ENCODE measurements around the gene CFAP58.

CFAP58 gene

GRCh38 chr10:104376784-104377300 lies 23.2 kb downstream of the CFAP58 start:
- no peak for DNase-seq (ENCODE audit: low read depth)

GRCh38 chr10:104380336-104380735 lies 26.7 kb downstream of the CFAP58 start:
- no peak for DNase-seq (ENCODE audit: low read depth)

- no peak for DNase-seq (ENCODE audit: low read depth)
Measured at GRCh38 chr10:104387130-104387888, 33.7 kb downstream of the CFAP58 start.

GRCh38 chr10:104388830-104389229 lies 35.2 kb downstream of the CFAP58 start:
- no peak for DNase-seq (ENCODE audit: low read depth)

- DNase-seq (ENCODE audit: low read depth): no peak
Measured at GRCh38 chr10:104391150-104391968, 37.7 kb downstream of the CFAP58 start.

GRCh38 chr10:104391969-104392296 lies 38.3 kb downstream of the CFAP58 start:
- no peak for DNase-seq (ENCODE audit: low read depth)

- DNase-seq (ENCODE audit: low read depth): no peak
Measured at GRCh38 chr10:104393387-104393786, 39.8 kb downstream of the CFAP58 start.

- no peak for DNase-seq (ENCODE audit: low read depth)
Measured at GRCh38 chr10:104396581-104396980, 42.9 kb downstream of the CFAP58 start.

- DNase-seq (ENCODE audit: low read depth): no peak
Measured at GRCh38 chr10:104403636-104404035, 50.0 kb downstream of the CFAP58 start.

GRCh38 chr10:104406715-104407650 lies 53.4 kb downstream of the CFAP58 start:
- no peak for DNase-seq (ENCODE audit: low read depth)

GRCh38 chr10:104413528-104413927 lies 59.9 kb downstream of the CFAP58 start:
- DNase-seq (ENCODE audit: low read depth): no peak

- DNase-seq (ENCODE audit: low read depth): no peak
Measured at GRCh38 chr10:104415526-104416165, 62.0 kb downstream of the CFAP58 start.

- DNase-seq (ENCODE audit: low read depth): no peak
Measured at GRCh38 chr10:104416851-104417250, 63.2 kb downstream of the CFAP58 start.

GRCh38 chr10:104417637-104418292 lies 64.1 kb downstream of the CFAP58 start:
- DNase-seq (ENCODE audit: low read depth): no peak

GRCh38 chr10:104424719-104425118 lies 71.1 kb downstream of the CFAP58 start:
- DNase-seq (ENCODE audit: low read depth): no peak

- DNase-seq (ENCODE audit: low read depth): no peak
Measured at GRCh38 chr10:104427989-104428388, 74.4 kb downstream of the CFAP58 start.

GRCh38 chr10:104429846-104430245 lies 76.2 kb downstream of the CFAP58 start:
- DNase-seq (ENCODE audit: low read depth): no peak

- DNase-seq (ENCODE audit: low read depth): no peak
Measured at GRCh38 chr10:104430360-104430759, 76.7 kb downstream of the CFAP58 start.

GRCh38 chr10:104433669-104434068 lies 80.0 kb downstream of the CFAP58 start:
- no peak for DNase-seq (ENCODE audit: low read depth)

- no peak for DNase-seq (ENCODE audit: low read depth)
Measured at GRCh38 chr10:104434601-104435000, 81.0 kb downstream of the CFAP58 start.

- no peak for DNase-seq (ENCODE audit: low read depth)
Measured at GRCh38 chr10:104435822-104436221, 82.2 kb downstream of the CFAP58 start.
